Endothelial cell (in vitro differentiated cells): ENCODE results near the gene TRMT44. TPM values are rescaled to one million over a fixed set of nuclear protein-coding genes. Genes with fewer than 3 reads are reported as not detected.

Source experiments
- DNase-seq: peaks from one replicate; pipeline ENCODE4 v3.0.0; 2021; ENCODE audit warnings: low spot score
- H3K27ac Mint-ChIP-seq: one replicate; pipeline ENCODE4 v1.8.0; 2021; ENCODE audit warnings: mixed read lengths, inconsistent platforms; ENCODE audit not compliant: unreplicated experiment
- H3K27me3 Mint-ChIP-seq: one replicate; pipeline ENCODE4 v1.8.0; 2021; ENCODE audit warnings: mild to moderate bottlenecking, moderate library complexity, mixed read lengths, inconsistent platforms; ENCODE audit not compliant: unreplicated experiment
- H3K36me3 Mint-ChIP-seq: one replicate; pipeline ENCODE4 v1.8.0; 2021; ENCODE audit warnings: mild to moderate bottlenecking, low read depth, mixed read lengths, inconsistent platforms; ENCODE audit not compliant: unreplicated experiment
- H3K4me1 Mint-ChIP-seq: one replicate; pipeline ENCODE4 v1.8.0; 2021; ENCODE audit warnings: mild to moderate bottlenecking, mixed read lengths, inconsistent platforms; ENCODE audit not compliant: unreplicated experiment
- H3K4me3 Mint-ChIP-seq: one replicate; pipeline ENCODE4 v1.8.0; 2021; ENCODE audit warnings: mild to moderate bottlenecking, mixed read lengths, inconsistent platforms; ENCODE audit not compliant: unreplicated experiment
- H3K9me3 Mint-ChIP-seq: one replicate; pipeline ENCODE4 v1.8.0; 2021; ENCODE audit warnings: mixed read lengths, inconsistent platforms; ENCODE audit not compliant: unreplicated experiment
- CTCF ChIP-seq: fragments of 200-600 bp; sonication (generic); IDR thresholded peaks from one replicate; pipeline ENCODE4 v1.5.0; 2021; ENCODE audit warnings: antibody characterized with exemption; ENCODE audit not compliant: unreplicated experiment
- total RNA-seq: library from RNA; stranded (reverse); fragmentation: NEBNext Ultra II Directional; extraction: Animal tissue kit (Norgen Biotek cat#: 25700); gene quantifications from one replicate; pipeline ENCODE4 v1.2.1, GENCODE V29; 2021; ENCODE audit not compliant: unreplicated experiment

The TRMT44 gene
- total RNA-seq, 1 donor from 2014 or later, result 38.5 TPM

GRCh38 chr4:8474856-8475255 lies 34.3 kb downstream of the TRMT44 start:
- peaks cover 23% of the 10 kb centered on the region for H3K36me3 Mint-ChIP-seq
- no peak overlapping the region for H3K27ac Mint-ChIP-seq
- peaks cover 3% of the 10 kb centered on the region for H3K4me1 Mint-ChIP-seq
- no peak overlapping the region for H3K4me3 Mint-ChIP-seq
- H3K9me3 Mint-ChIP-seq, result no peaks in the 10 kb centered on the region
- DNase-seq, result no peak
- H3K27me3 Mint-ChIP-seq, result peaks cover 6% of the 10 kb centered on the region
- no peak for TF ChIP-seq CTCF

GRCh38 chr4:8475751-8476575 lies 35.4 kb downstream of the TRMT44 start:
- Mint-ChIP-seq H3K9me3 (no peaks in the 10 kb centered on the region), H3K4me1 (peaks cover 12% of the 10 kb centered on the region), H3K27me3 (peaks cover 8% of the 10 kb centered on the region), H3K27ac (peak overlapping the region; percentile 18), H3K36me3 (peaks cover 17% of the 10 kb centered on the region), H3K4me3 (peak overlapping the region; percentile 47)
- DNase-seq, result no peak
- no peak for TF ChIP-seq CTCF

DNA sequence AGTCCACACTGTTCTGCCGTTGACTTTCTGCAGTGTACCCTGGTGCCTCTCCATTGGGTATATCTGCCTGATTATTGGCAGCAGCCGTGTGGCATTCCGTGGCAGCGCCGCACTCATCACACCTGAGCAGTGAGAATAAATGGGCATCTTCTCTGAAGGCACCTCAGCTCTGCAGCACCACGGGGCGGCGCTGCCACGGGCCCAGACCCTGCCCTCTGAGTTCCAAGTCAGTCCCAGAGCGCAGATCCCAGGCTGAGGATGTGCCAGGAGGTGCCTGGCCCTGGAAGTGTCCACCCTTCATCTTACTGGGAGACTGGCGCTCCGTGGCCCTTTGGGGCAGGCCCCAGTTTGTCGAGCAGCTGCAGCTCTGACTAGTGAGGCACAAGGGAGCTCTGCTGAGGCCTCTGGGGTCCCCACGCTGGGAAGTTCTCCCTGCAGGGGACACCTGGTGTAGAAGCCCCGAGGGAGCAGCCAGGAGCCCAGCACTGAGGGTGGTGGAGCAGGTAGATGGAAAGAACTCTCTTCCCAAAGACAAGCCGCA lies 36.6 kb downstream of the TRMT44 start:
- no peak for DNase-seq
- Mint-ChIP-seq H3K27ac (no peak overlapping the region), H3K9me3 (no peaks in the 10 kb centered on the region), H3K4me3 (no peak overlapping the region), H3K36me3 (peaks cover 11% of the 10 kb centered on the region), H3K4me1 (peaks cover 18% of the 10 kb centered on the region), H3K27me3 (peaks cover 7% of the 10 kb centered on the region)
- no peak for TF ChIP-seq CTCF

DNA sequence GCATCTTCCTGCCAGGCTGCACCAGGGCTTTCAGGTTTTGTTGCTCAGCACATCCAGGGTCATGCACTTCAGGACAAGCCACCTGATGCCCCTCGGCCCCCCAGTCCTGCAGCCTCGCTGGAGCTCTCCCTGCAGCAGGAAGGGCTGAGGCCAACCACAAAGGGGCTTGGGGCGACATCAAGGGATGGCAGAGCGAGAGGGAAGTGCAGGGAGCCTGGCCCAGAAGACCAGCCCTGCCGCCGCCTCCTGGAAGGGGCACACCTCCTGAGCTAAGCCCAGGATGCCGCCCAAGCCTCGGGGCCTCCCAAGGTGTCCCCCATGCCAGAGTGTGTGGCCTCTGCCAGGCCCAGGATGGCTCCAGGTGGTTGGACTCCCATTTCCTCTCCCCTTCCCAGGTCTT lies 37.1 kb downstream of the TRMT44 start:
- H3K27ac Mint-ChIP-seq, result no peak overlapping the region
- TF ChIP-seq CTCF, result no peak
- peaks cover 11% of the 10 kb centered on the region for H3K36me3 Mint-ChIP-seq
- H3K4me3 Mint-ChIP-seq, result no peak overlapping the region
- H3K27me3 Mint-ChIP-seq, result peaks cover 7% of the 10 kb centered on the region
- H3K9me3 Mint-ChIP-seq, result no peaks in the 10 kb centered on the region
- peaks cover 18% of the 10 kb centered on the region for H3K4me1 Mint-ChIP-seq
- no peak for DNase-seq

GRCh38 chr4:8478371-8478770 lies 37.8 kb downstream of the TRMT44 start:
- peaks cover 11% of the 10 kb centered on the region for H3K36me3 Mint-ChIP-seq
- H3K4me1 Mint-ChIP-seq, result peaks cover 18% of the 10 kb centered on the region
- H3K27me3 Mint-ChIP-seq, result peaks cover 7% of the 10 kb centered on the region
- H3K27ac Mint-ChIP-seq, result no peak overlapping the region
- no peak for DNase-seq
- H3K9me3 Mint-ChIP-seq, result no peaks in the 10 kb centered on the region
- TF ChIP-seq CTCF, result no peak
- H3K4me3 Mint-ChIP-seq, result no peak overlapping the region
